ENCODE measurements around the gene DLL3.
A peak's percentile ranks its signal among the peaks of the same experiment; 100 is the strongest.
"Not testable (repeated sequence)": the region's sequence is repeated elsewhere in the genome, so short reads cannot be mapped to it uniquely, and the experiment has no call there.

DLL3 gene

GRCh38 chr19:39498798-39499642 is at the start of gene DLL3:
Gene DLL3 (plus strand): TSS chr19:39498947. CDS start chr19:39498975, 28 bp downstream.
- DNase-seq (ENCODE audit: extremely low spot score, insufficient read length, low read depth) = no peak
- no peak for FAIRE-seq

- DNase-seq (ENCODE audit: extremely low spot score, insufficient read length, low read depth) (no peak), FAIRE-seq (no peak)
Measured at GRCh38 chr19:39449116-39449797, 49.5 kb upstream of the DLL3 start.

GRCh38 chr19:39451257-39451656 is 47.5 kb upstream of the DLL3 start:
- FAIRE-seq; DNase-seq (ENCODE audit: extremely low spot score, insufficient read length, low read depth): not testable (repeated sequence)

GRCh38 chr19:39463403-39463802 is 35.3 kb upstream of the DLL3 start:
- FAIRE-seq (no peak), DNase-seq (ENCODE audit: extremely low spot score, insufficient read length, low read depth) (no peak)

GRCh38 chr19:39465956-39466747 is 32.6 kb upstream of the DLL3 start:
- FAIRE-seq = no peak
- DNase-seq (ENCODE audit: extremely low spot score, insufficient read length, low read depth) = no peak

- FAIRE-seq (no peak), DNase-seq (ENCODE audit: extremely low spot score, insufficient read length, low read depth) (no peak)
Measured at GRCh38 chr19:39467941-39468340, 30.8 kb upstream of the DLL3 start.

GRCh38 chr19:39469036-39469435 is 29.7 kb upstream of the DLL3 start:
- FAIRE-seq = no peak
- DNase-seq (ENCODE audit: extremely low spot score, insufficient read length, low read depth) = no peak

GRCh38 chr19:39469567-39469966 is 29.2 kb upstream of the DLL3 start:
- DNase-seq (ENCODE audit: extremely low spot score, insufficient read length, low read depth) (no peak), FAIRE-seq (no peak)

- no peak for DNase-seq (ENCODE audit: extremely low spot score, insufficient read length, low read depth)
- FAIRE-seq = no peak
Measured at GRCh38 chr19:39470724-39471339, 27.9 kb upstream of the DLL3 start.

GRCh38 chr19:39471756-39472536 is 26.8 kb upstream of the DLL3 start:
- FAIRE-seq (no peak), DNase-seq (ENCODE audit: extremely low spot score, insufficient read length, low read depth) (no peak)

- no peak for FAIRE-seq
- DNase-seq (ENCODE audit: extremely low spot score, insufficient read length, low read depth) = no peak
Measured at GRCh38 chr19:39472746-39473442, 25.9 kb upstream of the DLL3 start.

- no peak for FAIRE-seq
- DNase-seq (ENCODE audit: extremely low spot score, insufficient read length, low read depth) = no peak
Measured at GRCh38 chr19:39473443-39473960, 25.2 kb upstream of the DLL3 start.

GRCh38 chr19:39474139-39474620 is 24.6 kb upstream of the DLL3 start:
- DNase-seq (ENCODE audit: extremely low spot score, insufficient read length, low read depth) (no peak), FAIRE-seq (peak; percentile 48)

GRCh38 chr19:39475748-39476147 is 23.0 kb upstream of the DLL3 start:
- FAIRE-seq (no peak), DNase-seq (ENCODE audit: extremely low spot score, insufficient read length, low read depth) (no peak)

GRCh38 chr19:39479319-39479801 is 19.4 kb upstream of the DLL3 start:
- not testable (repeated sequence) for DNase-seq (ENCODE audit: extremely low spot score, insufficient read length, low read depth); FAIRE-seq

- no peak for DNase-seq (ENCODE audit: extremely low spot score, insufficient read length, low read depth)
- FAIRE-seq = peak; percentile 60
Measured at GRCh38 chr19:39479916-39480315, 18.8 kb upstream of the DLL3 start.

GRCh38 chr19:39480337-39481228 is 18.2 kb upstream of the DLL3 start, which contains the start of gene TIMM50:
Gene TIMM50 (plus strand): TSS chr19:39480838. CDS start chr19:39480854, 16 bp downstream.
- DNase-seq (ENCODE audit: extremely low spot score, insufficient read length, low read depth) = peak; percentile 86
- peak; percentile 97 for FAIRE-seq

All from GM18507 (cell line).